HG03045 (cell line): ENCODE measurements around the gene DPF3.

Experiments used
- ATAC-seq: cut with Tn5 transposase; IDR thresholded peaks from one replicate; pipeline ENCODE4 v1.9.1; 2021; ENCODE audit warnings: mild to moderate bottlenecking, moderate library complexity; ENCODE audit not compliant: unreplicated experiment

The DPF3 gene

GRCh38 chr14:72745546-72745945 is 148.4 kb downstream of the DPF3 start:
- no peak for ATAC-seq

- no peak for ATAC-seq
Measured at GRCh38 chr14:72744416-72745120, 149.3 kb downstream of the DPF3 start.

- no peak for ATAC-seq
Measured at GRCh38 chr14:72743626-72744025, 150.3 kb downstream of the DPF3 start.

GRCh38 chr14:72742838-72743195 is 151.1 kb downstream of the DPF3 start:
- no peak for ATAC-seq

GRCh38 chr14:72742118-72742837 is 151.6 kb downstream of the DPF3 start:
- ATAC-seq = no peak

- ATAC-seq = no peak
Measured at GRCh38 chr14:72741826-72742117, 152.1 kb downstream of the DPF3 start.

- no peak for ATAC-seq
Measured at GRCh38 chr14:72740966-72741825, 152.7 kb downstream of the DPF3 start.

GRCh38 chr14:72740504-72740961 is 153.4 kb downstream of the DPF3 start:
- no peak for ATAC-seq

GRCh38 chr14:72739446-72740405 is 154.2 kb downstream of the DPF3 start:
- no peak for ATAC-seq

- ATAC-seq = no peak
Measured at GRCh38 chr14:72738161-72738611, 155.7 kb downstream of the DPF3 start.

GRCh38 chr14:72737560-72737943 is 156.3 kb downstream of the DPF3 start:
- ATAC-seq = no peak

- no peak for ATAC-seq
Measured at GRCh38 chr14:72736786-72737559, 156.9 kb downstream of the DPF3 start.

- no peak for ATAC-seq
Measured at GRCh38 chr14:72736308-72736707, 157.6 kb downstream of the DPF3 start.

- ATAC-seq = no peak
Measured at GRCh38 chr14:72732022-72732780, 161.7 kb downstream of the DPF3 start.

GRCh38 chr14:72731252-72732020 is 162.5 kb downstream of the DPF3 start:
- no peak for ATAC-seq

- no peak for ATAC-seq
Measured at GRCh38 chr14:72730468-72730867, 163.4 kb downstream of the DPF3 start.

- ATAC-seq = no peak
Measured at GRCh38 chr14:72726444-72726843, 167.5 kb downstream of the DPF3 start.

- no peak for ATAC-seq
Measured at GRCh38 chr14:72723858-72724530, 169.9 kb downstream of the DPF3 start.
